Cardiac fibroblast (primary cell): ENCODE data around the gene CTTNBP2NL.
"Not testable (repeated sequence)": the region's sequence is repeated elsewhere in the genome, so short reads cannot be mapped to it uniquely, and the experiment has no call there.

Experiments
- DNase-seq, 2 donors: peaks; one replicate each; pipeline versions ENCODE4 v3.0.0 to v3.0.0-alpha.2; 2010; ENCODE audit warnings: low read depth in 2 of 2
- H3K4me3 ChIP-seq, 2 donors: replicated peaks in 1 of 2; 1 replicate in 1 of 2; 2 replicates in 1 of 2; pipeline ENCODE4 v1.5.1; 2011; ENCODE audit warnings: low read depth in 2 of 2, low read length in 2 of 2, mild to moderate bottlenecking in 2 of 2, moderate library complexity in 1 of 2
- CTCF ChIP-seq: IDR thresholded peaks from one replicate; pipeline ENCODE4 v1.5.1; 2011; ENCODE audit warnings: low read depth, mild to moderate bottlenecking, low read length, inconsistent platforms

Gene CTTNBP2NL

DNA sequence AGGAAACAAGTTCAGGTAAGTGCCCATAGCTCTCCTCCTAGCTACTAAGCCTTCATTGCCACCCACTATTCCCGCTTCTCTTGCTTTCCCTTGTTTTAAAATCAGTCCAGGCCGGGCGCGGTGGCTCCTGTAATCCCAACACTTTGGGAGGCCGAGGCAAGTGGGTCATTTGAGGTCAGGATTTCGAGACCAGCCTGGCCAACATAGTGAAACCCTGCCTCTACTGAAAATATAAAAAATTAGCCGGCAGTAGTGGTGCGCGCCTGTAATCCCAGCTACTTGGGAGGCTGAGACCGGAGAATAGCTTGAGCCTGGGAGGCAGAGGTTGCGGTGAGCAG lies 4.4 kb upstream of the CTTNBP2NL start:
- no peak for DNase-seq
- H3K4me3 ChIP-seq = peak overlapping the region in 1 of 2 donors; percentile 50
- no peak for TF ChIP-seq CTCF

DNA sequence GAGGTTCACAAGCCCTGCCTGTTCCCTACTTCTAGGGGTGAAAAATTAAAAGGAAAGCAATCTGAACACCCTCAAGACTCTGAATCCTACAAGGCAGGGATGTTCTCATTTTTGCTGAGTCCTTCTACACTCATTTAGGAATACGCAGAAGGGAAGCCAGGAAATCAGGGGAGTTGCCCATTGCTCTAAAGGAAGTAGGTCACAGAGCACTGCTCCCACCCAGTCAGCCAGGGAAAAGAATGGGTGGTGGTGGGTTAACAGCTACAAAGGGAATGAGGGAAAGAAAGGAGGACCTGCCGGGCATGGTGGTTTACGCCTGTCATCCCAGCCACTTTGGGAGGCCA lies 2.4 kb upstream of the CTTNBP2NL start:
- H3K4me3 ChIP-seq = peak overlapping the region in 1 of 2 donors; percentile 8
- TF ChIP-seq CTCF = no peak
- DNase-seq = peak; percentile 77 to 82

- TF ChIP-seq CTCF = no peak
- H3K4me3 ChIP-seq = peak overlapping the region; percentile 29 to 30
- DNase-seq = no peak
These were observed 1.3 kb upstream of the CTTNBP2NL start for GRCh38 chr1:112394743-112395062.

- DNase-seq = peak; percentile 21 to 30
- peak overlapping the region; percentile 69 to 100 for H3K4me3 ChIP-seq
- no peak for TF ChIP-seq CTCF
These were observed 676 bp upstream of the CTTNBP2NL start for GRCh38 chr1:112395256-112395820.

DNA sequence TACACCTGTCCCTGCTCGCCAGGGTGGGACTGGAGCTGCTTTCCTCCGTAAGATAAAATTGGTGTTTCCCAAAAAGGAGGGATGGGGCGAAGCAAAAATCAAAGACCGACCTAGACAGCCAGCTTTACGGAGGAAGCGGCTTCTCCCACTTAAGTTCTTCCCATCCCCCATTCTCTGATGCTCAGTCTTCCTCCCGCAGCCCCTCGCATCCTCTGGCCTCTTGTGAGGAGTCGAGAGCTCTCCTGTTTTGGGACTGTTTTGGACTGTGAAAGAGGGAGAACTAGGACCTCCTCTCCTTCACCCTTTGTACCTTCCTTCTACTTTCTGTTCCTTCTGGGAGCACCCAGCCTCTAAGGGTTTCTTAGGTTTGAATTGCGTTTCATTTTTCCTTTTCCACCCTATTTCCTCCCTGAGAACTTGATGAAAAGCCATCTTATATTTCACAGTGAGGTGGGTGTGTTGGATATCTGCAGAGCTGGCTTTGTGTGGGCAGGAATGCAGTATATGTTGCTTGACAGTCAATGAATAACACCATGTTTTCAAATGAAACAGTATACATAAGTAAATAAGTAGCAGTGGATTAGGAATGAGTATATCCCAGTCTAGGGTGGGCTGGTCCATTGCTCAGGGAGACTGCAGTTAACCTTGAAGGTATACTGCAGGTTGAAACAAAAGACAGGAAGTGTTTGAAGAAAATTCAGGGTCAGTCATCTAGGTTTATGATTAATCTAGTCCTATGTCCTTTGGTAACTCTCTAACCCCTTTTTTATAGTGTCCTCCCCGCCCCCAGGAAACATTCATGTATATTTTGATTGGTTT lies 848 bp downstream of the CTTNBP2NL start:
- H3K4me3 ChIP-seq = peak overlapping the region; percentile 69 to 100
- peak; percentile 27 to 39 for DNase-seq
- TF ChIP-seq CTCF = no peak

DNA sequence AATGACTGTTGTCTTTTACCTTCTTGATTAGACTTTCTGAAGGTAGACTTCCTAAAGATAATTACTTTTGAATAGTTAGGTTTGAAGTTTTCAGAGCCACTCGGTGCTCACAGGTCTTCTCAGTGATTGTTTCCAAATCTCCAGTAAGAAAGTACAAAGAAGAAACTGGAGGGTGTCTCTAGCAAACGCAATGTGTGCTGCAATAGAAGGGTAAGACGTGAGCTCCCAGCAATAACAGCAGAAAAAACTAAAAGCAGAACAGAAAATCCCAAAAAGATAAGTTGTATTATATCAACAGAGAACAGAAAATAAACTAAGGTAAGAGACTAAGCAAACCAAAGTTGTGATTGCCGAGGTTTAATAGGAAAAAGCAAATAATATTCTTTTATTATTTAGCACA lies 1.8 kb downstream of the CTTNBP2NL start:
- no peak for TF ChIP-seq CTCF
- DNase-seq = no peak
- H3K4me3 ChIP-seq = peak overlapping the region in 1 of 2 donors; percentile 69

GRCh38 chr1:112399456-112399855 lies 3.4 kb downstream of the CTTNBP2NL start:
- DNase-seq = peak in 1 of 2 donors; percentile 33
- no peak for TF ChIP-seq CTCF
- no peak overlapping the region for H3K4me3 ChIP-seq

GRCh38 chr1:112400706-112401105 lies 4.7 kb downstream of the CTTNBP2NL start:
- H3K4me3 ChIP-seq, DNase-seq: not testable (repeated sequence)
